ENCODE data around the gene TPO.

TPO gene

DNA sequence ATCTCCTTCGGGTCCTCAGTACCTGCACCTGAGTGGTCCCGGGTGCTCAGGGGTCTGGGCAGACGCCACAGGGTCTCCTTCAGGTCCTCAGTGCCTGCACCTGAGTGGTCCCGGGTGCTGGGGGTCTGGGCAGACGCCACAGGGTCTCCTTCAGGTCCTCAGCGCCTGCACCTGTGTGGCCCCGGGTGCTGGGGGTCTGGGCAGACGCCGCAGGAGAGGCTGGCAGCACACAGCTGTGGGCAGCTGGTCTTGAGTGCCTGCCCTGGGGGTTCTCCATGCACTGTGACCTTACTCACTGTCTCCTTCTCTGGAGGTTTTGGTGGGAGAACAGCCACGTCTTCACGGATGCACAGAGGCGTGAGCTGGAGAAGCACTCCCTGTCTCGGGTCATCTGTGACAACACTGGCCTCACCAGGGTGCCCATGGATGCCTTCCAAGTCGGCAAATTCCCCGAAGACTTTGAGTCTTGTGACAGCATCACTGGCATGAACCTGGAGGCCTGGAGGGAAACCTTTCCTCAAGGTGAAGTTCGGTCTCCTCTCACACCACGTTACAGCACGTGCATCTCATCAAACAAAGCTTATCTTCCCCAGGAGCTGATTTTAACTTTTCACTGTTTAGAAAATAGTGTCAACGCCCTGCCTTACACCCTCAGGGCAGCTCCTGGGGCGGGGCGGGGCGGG lies 82.6 kb downstream of the TPO start:
- no peak for DNase-seq (ENCODE audit: low spot score)
- TF ChIP-seq, protein P1, sequence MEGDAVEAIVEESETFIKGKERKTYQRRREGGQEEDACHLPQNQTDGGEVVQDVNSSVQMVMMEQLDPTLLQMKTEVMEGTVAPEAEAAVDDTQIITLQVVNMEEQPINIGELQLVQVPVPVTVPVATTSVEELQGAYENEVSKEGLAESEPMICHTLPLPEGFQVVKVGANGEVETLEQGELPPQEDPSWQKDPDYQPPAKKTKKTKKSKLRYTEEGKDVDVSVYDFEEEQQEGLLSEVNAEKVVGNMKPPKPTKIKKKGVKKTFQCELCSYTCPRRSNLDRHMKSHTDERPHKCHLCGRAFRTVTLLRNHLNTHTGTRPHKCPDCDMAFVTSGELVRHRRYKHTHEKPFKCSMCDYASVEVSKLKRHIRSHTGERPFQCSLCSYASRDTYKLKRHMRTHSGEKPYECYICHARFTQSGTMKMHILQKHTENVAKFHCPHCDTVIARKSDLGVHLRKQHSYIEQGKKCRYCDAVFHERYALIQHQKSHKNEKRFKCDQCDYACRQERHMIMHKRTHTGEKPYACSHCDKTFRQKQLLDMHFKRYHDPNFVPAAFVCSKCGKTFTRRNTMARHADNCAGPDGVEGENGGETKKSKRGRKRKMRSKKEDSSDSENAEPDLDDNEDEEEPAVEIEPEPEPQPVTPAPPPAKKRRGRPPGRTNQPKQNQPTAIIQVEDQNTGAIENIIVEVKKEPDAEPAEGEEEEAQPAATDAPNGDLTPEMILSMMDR (IDR thresholded peaks at IDR 0.05; ENCODE audit: extremely low read depth, missing control alignments), result no peak

DNA sequence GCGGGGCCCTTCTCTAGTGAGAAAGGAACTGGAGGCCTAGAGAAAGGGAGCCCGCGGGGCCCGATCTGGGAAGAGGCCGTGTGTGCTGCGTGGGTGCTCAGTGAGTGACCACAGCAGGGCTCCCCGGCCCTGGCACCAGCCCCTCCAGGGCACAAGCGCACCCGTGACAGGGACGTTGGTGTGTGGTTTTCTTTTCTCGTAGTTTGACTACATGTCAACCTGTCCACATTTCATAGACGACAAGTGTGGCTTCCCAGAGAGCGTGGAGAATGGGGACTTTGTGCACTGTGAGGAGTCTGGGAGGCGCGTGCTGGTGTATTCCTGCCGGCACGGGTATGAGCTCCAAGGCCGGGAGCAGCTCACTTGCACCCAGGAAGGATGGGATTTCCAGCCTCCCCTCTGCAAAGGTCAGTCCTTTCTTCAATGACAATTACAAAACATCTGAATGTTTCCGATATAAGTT lies 83.1 kb downstream of the TPO start:
- DNase-seq (ENCODE audit: low spot score), result no peak
- TF ChIP-seq, protein P1 (IDR thresholded peaks at IDR 0.05; ENCODE audit: extremely low read depth, missing control alignments), result no peak

DNA sequence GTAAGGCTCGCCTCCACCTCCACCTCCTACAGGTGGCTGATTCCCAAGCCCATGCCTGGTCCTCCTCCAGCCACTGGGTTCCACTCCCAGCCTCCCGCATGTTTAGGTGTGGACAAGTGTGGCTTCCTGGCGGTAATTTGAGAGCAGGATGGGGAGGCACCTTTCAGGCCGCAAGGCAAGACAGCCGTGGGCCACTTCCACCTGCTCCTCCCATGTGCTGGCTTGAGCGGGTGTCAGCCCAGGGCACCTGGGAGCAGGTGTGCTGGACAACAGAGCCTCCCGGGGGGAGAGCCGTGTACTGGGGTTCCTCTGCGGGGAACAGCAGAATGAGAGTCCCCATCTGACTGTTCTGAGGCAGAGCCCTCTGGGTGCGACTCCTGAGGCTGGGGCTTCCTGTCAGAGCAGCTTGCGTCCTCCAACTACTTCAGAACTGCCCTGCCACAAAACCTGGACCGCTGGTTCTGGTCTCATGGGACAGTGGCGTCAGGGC lies 83.9 kb downstream of the TPO start:
- TF ChIP-seq, protein P1 (IDR thresholded peaks at IDR 0.05; ENCODE audit: extremely low read depth, missing control alignments), result no peak
- no peak for DNase-seq (ENCODE audit: low spot score)

DNA sequence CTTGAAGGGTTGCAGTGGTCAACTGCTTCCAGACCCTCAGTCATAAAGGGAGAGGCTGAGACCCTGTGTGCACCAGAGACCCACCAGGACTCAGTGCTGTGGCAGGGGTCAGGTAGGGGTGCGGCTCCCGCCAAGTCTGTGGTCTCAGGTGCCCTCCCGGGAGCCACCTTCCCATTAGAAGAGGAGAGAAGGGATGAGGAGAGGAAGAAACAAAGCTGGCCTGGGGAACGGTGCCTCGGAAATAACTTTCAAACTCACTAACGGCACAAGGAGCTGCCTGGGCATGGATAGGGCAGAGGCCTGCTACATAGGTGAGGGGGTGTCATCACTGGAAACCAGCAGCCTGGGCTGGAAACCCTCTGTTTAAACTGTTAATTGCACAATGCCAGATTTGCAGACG lies 84.9 kb downstream of the TPO start:
- no peak for DNase-seq (ENCODE audit: low spot score)
- TF ChIP-seq, protein P1 (IDR thresholded peaks at IDR 0.05; ENCODE audit: extremely low read depth, missing control alignments), result no peak

DNA sequence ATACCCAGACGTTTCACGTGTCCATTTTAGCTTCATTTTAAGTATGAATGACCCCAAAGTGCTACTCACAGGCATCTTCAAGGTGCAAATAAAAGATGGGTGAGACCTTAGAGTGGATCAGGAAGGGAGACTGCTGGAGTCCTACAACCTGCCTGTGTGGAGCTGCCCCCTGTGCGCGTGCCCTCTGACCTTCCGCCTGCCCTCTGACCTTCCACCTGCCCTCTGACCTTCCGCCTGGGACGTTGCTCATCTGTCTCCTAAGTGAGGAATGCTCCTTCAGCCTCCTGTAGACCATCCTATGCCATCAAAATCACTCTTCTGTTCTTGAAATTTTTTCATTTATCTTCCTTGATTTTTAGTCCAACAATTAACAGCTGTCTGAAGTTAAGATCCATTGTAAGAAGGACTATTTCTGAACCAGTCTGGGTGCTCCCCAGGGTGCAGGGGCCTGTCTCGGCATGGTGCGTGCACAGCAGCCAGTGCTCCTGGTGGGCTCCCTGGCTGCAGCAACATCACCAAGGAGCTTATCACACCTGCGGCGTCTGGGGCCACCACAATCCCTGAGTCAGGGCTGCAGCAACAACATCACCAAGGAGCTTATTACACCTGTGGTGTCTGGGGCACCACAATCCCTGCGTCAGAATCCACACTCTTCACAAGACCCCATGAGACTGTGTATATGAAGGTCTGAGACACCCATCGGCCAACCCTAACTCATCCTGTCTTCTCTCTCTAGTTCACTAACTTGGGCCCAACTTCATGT lies 86.0 kb downstream of the TPO start:
- TF ChIP-seq, protein P1 (IDR thresholded peaks at IDR 0.05; ENCODE audit: extremely low read depth, missing control alignments), result no peak
- DNase-seq (ENCODE audit: low spot score), result no peak

DNA sequence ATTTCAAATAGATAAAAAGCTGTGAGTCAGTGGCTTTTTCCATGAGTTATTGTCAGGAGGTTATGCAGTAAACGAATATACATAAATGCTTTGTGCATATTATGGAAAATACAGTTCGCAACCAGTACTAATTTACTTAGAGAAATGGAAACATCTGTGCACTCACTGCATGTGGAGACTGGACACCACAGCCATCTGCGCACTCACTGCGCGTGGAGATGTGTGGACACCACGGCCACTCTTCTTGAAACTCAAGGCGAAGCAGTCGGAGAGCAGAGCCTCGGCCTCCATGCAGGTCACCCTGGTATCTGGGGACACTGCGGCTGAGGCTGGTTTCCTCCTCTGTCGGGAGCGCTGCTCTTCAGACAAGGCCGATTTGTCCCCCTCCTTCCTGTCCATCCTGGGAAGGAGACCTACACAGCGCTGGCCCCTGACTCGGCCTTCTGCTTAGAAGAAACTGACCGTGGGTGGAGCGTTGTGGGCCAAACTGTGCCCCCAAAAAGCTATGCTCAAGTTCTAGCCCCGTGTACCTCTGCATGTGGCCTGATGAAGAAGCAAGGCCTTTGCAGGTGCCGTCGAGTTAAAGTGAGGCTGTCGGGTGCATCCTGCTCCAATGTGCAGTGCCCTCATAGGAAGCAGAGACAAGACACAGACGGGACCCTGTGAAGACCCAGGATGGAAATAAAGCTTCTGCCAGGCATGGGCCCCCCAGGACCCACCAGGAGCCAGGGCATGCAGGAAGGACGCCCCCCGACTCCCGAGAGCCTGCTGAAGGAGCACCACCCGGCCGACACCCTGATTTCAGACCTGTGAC lies 88.0 kb downstream of the TPO start:
- TF ChIP-seq, protein P1 (IDR thresholded peaks at IDR 0.05; ENCODE audit: extremely low read depth, missing control alignments), result no peak
- no peak for DNase-seq (ENCODE audit: low spot score)

Measured in GM20000 (cell line).